ENCODE results near the gene CYP2W1.

GRCh38 chr7:936386-937054 is 46.5 kb upstream of the CYP2W1 start:
- TF ChIP-seq CTCF (IDR thresholded peaks at IDR 0.05; ENCODE audit: poor library complexity) (no peak), EZH2phosphoT487 (IDR thresholded peaks at IDR 0.05; ENCODE audit: low read depth, severe bottlenecking, unreplicated experiment) (no peak)
